ENCODE results near the gene STK31.
"Not testable (repeated sequence)": the region's sequence is repeated elsewhere in the genome, so short reads cannot be mapped to it uniquely, and the experiment has no call there.

The STK31 gene

GRCh38 chr7:23768022-23768421 is 58.0 kb downstream of the STK31 start:
- in situ Hi-C loops (cut with HindIII; ENCODE audit: low pct_ligation_motif_present, low sequenced_read_pairs) = no loop called here
- H3K27ac ChIP-seq = no peak overlapping the region
- no peaks in the 10 kb centered on the region for H3K36me3 ChIP-seq (replicated peaks)
- no peak for TF ChIP-seq CTCF (IDR thresholded peaks at IDR 0.05; ENCODE audit: low read depth, low read length, missing control alignments)
- DNase-seq = no peak
- H3K4me3 ChIP-seq (ENCODE audit: low read depth, low read length) = no peak overlapping the region
- H3K27me3 ChIP-seq (replicated peaks) = no peaks in the 10 kb centered on the region

- DNase-seq; H3K4me3 ChIP-seq (ENCODE audit: low read depth, low read length); in situ Hi-C loops (cut with HindIII; ENCODE audit: low pct_ligation_motif_present, low sequenced_read_pairs); H3K36me3 ChIP-seq (replicated peaks); H3K27ac ChIP-seq; H3K27me3 ChIP-seq (replicated peaks): not testable (repeated sequence)
These were observed 69.3 kb downstream of the STK31 start for GRCh38 chr7:23779185-23779800.

- Histone ChIP-seq H3K36me3 (replicated peaks) (no peaks in the 10 kb centered on the region), H3K27me3 (replicated peaks) (no peaks in the 10 kb centered on the region), H3K27ac (no peak overlapping the region), H3K4me3 (ENCODE audit: low read depth, low read length) (no peak overlapping the region)
- no peak for DNase-seq
- in situ Hi-C loops (cut with HindIII; ENCODE audit: low pct_ligation_motif_present, low sequenced_read_pairs) = no loop called here
- TF ChIP-seq CTCF (IDR thresholded peaks at IDR 0.05; ENCODE audit: low read depth, low read length, missing control alignments) = no peak
These were observed 73.1 kb downstream of the STK31 start for GRCh38 chr7:23783115-23783514.

DNA sequence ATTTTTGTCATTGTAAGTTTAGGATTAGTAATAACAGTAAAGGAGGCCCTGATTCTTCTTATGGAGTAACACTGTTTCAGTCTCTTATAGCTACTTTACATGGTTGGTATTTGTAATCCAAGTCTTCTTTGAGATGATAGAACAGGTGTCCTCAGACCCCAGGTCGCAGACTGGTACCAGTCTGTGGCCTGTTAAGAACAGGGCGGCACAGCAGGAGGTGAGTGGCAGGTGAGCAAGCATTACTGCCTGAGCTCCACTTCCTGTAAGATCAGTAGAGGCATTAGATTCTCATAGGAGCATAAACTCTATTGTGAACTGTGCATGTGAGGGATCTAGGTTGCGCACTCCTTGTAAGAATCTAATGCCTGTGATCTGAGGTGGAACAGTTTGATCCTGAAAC is 77.3 kb downstream of the STK31 start:
- in situ Hi-C loops (cut with HindIII; ENCODE audit: low pct_ligation_motif_present, low sequenced_read_pairs) = no loop called here
- H3K36me3 ChIP-seq (replicated peaks) = no peaks in the 10 kb centered on the region
- no peak overlapping the region for H3K27ac ChIP-seq
- H3K27me3 ChIP-seq (replicated peaks) = no peaks in the 10 kb centered on the region
- no peak for TF ChIP-seq CTCF (IDR thresholded peaks at IDR 0.05; ENCODE audit: low read depth, low read length, missing control alignments)
- no peak overlapping the region for H3K4me3 ChIP-seq (ENCODE audit: low read depth, low read length)
- DNase-seq = no peak

- no peak for TF ChIP-seq CTCF (IDR thresholded peaks at IDR 0.05; ENCODE audit: low read depth, low read length, missing control alignments)
- H3K36me3 ChIP-seq (replicated peaks) = no peaks in the 10 kb centered on the region
- DNase-seq = no peak
- H3K27ac ChIP-seq = no peak overlapping the region
- no peaks in the 10 kb centered on the region for H3K27me3 ChIP-seq (replicated peaks)
- H3K4me3 ChIP-seq (ENCODE audit: low read depth, low read length) = no peak overlapping the region
- in situ Hi-C loops (cut with HindIII; ENCODE audit: low pct_ligation_motif_present, low sequenced_read_pairs) = no loop called here
These were observed 78.8 kb downstream of the STK31 start for GRCh38 chr7:23788843-23789242.

DNA sequence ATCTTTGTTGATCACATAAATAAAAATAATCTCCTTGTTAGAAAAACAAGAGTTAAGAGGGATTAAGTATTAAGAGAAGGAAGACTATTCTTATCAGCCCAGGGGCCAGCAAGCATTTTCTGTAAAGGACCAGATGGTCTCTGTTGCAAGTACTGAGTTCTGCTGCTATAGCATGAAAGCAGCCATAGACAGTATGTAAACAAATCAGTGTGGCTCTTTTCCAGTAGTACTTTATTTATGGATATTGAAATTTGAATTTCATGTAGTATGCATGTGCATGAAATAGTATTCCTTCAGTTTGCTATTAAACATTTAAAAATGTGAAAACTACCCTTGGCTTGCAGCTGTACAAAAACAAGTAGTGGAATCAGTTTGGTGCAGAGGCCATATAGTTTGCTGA is 81.7 kb downstream of the STK31 start:
- no peaks in the 10 kb centered on the region for H3K36me3 ChIP-seq (replicated peaks)
- no peaks in the 10 kb centered on the region for H3K27me3 ChIP-seq (replicated peaks)
- H3K4me3 ChIP-seq (ENCODE audit: low read depth, low read length) = no peak overlapping the region
- no peak for TF ChIP-seq CTCF (IDR thresholded peaks at IDR 0.05; ENCODE audit: low read depth, low read length, missing control alignments)
- no peak for DNase-seq
- in situ Hi-C loops (cut with HindIII; ENCODE audit: low pct_ligation_motif_present, low sequenced_read_pairs) = no loop called here
- no peak overlapping the region for H3K27ac ChIP-seq

All from brain microvascular endothelial cell (primary cell).